NCI-H82 treated with DMSO at 0.1 percent for 48 hours (cell line): Measurements from ENCODE around the gene OPA3.
"Not testable (repeated sequence)": the region's sequence is repeated elsewhere in the genome, so short reads cannot be mapped to it uniquely, and the experiment has no call there.

ENCODE experiments used
- DNase-seq: peaks from one replicate; lab custom pipeline; 2025; ENCODE audit not compliant: unreplicated experiment; lab: John Stamatoyannopoulos, UW

The OPA3 gene

DNA sequence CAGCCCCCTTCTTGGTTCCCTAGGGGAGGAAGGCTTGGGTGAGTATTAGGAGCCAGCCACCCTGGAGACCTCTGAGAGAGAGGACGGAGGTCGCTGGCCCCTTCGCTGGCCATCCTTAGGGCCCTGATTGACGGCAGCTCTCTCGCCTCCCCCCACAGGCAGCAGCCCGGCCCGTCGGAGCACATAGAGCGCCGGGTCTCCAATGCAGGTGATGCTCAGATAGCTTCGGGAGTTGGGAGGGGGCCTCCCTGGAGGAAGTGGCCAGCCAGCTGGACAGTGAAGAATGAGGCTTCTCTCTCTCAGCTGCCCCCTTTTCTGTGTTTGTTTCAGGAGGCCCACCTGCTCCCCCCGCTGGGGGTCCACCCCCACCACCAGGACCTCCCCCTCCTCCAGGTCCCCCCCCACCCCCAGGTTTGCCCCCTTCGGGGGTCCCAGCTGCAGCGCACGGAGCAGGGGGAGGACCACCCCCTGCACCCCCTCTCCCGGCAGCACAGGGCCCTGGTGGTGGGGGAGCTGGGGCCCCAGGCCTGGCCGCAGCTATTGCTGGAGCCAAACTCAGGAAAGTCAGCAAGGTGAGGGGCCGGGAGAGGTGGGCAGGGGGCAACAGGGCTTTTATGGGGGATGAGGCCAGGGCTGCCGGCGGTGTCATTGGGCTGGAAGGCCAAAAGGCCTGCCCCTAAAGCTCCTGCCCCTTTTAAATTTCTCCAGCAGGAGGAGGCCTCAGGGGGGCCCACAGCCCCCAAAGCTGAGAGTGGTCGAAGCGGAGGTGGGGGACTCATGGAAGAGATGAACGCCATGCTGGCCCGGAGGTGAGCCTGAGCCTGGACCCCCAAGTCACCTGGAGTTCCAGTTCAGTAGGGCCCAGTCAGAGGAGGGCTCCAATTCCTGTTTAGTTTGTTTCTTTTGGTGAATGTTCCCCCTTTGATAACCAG, 62.3 kb downstream of the OPA3 start:
- no peak for DNase-seq

DNA sequence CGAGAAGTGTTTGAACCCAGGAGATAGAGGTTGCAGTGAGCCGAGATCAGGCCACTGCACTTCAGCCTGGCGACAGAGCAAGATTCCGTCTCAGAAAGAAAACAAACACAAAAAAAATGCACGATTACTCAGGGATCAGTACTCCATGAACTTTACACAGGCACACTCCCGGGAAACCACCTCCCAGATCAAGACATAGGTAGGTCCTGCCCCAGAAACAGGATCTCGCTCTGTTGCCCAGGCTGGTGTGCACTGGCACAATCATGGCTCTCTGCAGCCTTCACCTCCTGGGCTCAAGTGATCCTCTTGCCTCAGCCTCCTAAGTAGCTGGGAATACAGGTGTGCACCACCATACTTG, 66.2 kb downstream of the OPA3 start:
- DNase-seq, result no peak

DNA sequence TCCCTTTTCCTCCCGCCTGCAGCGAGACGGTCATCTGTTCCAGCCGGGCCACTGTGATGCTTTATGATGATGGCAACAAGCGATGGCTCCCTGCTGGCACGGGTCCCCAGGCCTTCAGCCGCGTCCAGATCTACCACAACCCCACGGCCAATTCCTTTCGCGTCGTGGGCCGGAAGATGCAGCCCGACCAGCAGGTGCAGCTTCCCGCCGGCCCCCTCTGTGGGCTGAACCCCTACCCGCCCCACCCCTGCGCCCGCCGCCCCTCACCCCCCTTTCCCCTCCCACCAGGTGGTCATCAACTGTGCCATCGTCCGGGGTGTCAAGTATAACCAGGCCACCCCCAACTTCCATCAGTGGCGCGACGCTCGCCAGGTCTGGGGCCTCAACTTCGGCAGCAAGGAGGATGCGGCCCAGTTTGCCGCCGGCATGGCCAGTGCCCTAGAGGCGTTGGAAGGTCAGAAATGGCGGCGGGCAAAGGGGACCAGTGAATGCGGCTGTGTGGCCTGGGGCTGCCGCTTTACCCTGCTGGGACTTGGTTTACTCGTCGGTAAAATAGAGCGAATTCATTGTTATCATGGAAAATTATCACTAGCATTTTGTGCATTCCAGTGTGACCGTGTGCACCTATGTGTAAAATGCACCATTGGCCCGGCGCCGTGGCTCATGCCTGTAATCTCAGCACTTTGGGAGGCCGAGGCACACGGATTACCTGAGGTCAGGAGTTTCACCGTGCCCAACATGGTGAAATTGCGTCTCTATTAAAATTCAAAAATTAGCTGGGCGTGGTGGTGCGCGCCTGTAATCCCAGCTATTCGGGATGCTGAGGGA, 66.7 kb downstream of the OPA3 start:
- DNase-seq, result no peak

DNA sequence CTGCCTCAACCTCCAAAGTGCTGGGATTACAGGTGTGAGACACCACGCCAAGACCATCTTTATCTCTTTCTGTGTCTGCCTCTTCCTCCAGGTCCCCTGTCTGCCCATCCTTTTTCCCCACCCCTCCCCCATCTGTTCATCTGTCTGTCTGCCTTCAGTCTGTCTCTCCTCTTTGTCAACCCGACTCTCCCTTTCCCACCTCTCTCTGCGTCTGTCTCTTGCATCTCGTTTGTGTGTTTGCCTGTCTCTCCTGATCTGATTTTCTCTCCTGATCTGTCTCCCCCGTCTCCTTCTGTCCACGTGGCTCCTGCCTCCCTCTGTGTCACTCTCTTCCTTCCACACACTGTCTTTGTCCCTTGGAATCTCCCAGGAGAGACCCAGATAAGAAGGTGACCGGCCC, 67.4 kb downstream of the OPA3 start:
- no peak for DNase-seq

DNA sequence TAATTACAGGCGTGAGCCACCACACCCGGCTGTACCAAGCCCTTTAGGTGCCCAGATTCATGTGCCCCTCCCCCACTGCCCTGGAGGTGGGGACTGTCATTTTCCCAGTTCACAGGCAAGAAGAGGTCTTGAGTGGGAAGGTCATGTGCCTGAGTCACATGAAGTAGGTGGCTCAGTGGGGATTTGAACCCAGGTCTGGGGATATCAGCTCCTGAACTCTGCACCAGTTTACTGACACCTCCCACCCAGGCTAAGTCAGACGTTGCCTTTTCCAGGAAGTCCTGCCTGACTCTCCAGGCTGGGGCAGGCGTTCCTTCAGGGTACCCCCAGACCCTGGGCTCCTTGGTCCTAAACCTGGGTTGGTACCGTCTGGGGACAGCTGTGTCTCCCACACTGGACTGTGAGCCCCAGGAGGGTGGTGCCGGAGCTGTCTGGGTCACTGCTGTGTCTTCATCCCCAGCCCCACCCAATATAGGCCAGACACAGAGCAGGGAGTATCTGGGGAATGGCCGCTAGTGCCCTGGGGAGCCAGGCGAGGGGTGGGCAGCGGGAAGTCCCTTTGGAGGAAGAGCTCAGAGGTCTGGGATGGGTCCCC, 68.7 kb downstream of the OPA3 start:
- DNase-seq, result no peak

DNA sequence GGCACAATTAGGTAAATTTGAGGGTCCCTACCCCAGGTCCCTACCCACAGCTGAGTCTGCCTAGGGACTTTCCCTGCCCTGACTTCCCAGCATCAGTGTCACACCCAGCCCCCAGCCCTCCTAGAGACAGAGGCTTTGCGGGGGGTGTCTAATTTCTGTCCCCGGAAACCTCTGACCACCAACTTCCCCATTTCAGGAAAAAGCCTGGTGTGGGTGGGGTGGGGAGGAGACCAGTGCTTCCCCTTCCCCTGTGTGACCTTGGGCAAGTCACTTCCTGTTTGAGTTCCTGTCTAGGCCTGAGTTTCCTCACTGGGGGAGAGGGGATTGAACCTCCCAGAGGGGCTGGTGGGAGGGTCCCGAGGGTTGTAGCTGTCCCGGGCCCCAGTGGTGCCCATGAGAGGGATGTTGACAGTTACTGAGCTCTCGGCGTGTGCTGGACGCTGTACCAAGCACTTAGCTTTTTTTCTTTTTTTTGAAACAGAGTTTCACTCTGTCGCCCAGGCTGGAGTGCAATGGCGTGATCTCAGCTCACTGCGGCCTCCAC, 69.4 kb downstream of the OPA3 start:
- DNase-seq, result no peak

DNA sequence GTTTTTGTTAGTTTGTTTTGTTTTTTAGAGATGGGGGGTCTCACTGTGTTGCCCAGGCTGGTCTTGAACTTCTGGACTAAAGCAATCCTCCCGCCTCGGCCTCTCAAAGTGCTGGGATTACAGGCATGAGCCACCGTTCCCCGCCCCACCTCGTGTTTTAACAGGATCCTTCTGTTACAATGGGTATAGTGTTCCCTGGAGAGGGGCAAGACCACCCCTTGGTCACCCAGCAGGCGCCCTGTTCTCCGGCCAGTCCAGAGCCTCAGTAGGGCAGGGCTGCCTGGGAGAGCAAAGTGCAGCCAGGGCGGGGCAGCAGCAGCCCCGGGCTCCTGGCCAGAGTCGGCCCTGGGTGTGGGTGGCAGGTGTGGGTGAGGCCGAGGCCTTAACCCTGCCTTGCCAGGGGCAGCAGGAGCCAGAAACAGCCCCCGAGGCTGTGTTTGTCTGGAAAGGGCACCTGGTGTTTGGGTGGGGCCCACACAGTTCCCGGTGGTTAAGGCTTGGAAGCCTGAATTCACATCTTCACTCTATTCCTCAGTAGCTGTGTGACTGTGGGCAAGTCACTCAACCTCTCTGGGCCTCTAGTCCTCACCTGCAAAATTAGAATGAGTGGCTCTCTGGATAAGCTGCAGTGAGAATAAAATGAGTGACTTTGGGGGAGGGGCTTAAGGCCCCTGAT, 70.1 kb downstream of the OPA3 start:
- no peak for DNase-seq

DNA sequence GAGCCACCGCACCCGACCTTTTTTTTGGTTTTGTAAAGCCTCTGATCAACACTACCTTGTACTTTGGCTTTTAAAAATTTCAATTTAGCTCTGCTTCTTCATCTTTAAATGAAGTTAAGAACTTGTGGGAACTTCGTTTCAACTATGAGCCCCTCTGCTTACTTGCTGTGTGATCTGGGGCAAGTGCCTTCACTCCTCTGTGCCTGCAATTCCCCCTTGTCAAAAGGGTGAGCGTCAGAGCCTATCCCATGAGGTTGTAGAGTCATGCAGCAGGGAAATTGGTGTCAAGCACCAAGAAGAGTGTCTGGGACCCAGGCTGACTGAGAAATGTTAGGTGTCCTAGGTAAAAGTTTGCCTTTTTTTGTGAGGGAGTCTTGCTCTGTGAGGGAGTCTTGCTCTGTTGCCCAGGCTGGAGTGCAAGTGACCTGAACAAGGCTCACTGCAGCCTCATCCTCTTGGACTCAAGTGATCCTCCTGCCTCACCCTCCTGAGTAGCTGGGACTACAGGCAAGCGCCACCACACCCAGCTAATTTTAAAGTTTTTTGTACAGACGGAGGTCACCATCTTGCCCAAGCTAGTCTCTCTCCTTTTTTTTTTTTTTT, 71.6 kb downstream of the OPA3 start:
- DNase-seq, result no peak

DNA sequence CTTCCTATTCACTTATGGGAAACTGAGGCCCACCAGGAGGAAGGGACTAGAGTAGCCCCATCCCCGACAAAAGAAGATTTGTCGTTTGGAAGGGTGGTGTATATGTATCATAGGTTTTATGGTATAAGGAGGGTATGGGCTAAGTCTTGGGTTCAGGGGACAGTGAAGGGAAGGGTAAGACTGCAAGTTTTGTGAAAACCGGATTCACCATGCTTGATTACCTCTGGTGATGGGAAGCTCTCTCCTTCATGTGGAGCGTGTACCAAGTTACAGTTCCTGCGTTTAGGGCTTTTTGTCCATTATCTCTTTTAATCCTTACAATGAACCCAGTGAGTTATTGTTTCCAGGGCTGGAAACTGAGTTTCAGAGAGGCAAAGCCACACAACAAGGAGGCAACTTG, 73.5 kb downstream of the OPA3 start:
- no peak for DNase-seq

DNA sequence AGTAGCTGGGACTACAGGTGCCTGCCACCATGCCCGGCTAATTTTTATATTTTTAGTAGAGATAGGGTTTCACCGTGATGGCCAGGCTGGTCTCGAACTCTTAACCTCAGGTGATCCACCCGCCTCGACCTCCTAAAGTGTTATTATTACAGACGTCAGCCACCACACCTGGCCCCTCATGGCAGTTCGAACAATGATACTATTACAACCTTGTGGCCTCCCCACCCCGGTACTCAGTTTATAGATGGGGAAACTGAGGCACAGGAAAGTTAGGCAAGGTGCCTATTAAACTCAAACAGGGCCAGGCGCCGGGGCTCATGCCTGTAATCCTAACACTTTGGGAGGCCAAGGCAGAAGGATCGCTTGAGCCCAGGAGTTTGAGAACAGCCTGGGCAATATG, 74.2 kb downstream of the OPA3 start:
- DNase-seq, result not testable (repeated sequence)

DNA sequence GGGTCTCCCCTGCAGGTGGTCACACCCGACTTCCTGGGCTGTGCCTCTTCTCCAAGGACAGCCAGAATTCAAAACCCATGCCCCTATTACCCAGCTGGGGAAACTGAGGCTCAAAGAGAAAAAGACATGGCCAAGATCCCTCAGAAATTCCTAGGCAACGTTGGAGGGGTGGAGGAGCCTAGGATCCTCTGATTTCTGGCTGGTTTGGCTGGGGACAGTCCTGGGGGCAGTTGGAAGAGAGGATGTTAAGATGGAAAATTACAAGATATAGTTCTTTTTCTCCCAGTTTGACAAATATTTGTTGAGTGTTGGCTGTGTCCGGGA, 74.9 kb downstream of the OPA3 start:
- DNase-seq, result no peak

DNA sequence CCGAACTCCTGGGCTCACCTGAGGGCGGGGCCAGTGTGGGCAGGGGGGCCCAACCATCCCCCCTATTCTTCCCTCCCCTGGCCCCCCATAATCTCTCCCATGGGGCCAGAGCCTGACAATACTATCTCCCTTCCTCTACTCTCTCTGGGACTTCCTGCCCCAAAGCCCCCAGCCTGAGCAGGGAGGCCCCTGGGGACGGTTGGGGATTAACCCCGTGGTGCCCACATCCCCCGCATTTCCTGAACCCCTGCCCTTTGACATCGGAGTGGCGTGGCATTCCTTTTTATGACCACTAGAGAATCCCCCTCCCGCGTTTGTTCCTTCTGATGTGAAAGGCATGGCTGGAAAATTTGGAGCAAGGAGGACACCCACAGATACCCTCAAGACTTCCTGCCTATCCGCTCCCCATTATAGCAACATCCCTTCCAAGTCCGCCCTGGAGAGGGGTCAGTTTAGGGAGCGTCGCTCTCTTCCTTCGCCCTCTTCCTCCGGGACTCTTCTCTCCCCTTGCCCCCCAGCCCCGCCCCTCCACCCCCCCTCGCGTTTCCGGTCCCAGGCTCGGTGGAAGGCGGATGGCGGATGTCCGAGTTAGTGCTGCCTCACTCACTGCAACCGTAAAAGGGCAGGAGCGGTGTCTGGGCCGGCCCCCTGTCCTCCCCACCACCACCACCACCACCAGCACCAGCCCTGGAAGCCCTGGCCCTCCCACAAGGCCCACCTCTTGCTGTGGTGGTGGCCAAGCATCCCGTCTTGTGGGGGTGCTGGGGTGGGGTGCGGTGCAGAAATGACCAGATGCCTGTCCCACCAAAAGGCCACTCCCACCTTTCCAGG, 75.5 kb downstream of the OPA3 start:
- no peak for DNase-seq

DNA sequence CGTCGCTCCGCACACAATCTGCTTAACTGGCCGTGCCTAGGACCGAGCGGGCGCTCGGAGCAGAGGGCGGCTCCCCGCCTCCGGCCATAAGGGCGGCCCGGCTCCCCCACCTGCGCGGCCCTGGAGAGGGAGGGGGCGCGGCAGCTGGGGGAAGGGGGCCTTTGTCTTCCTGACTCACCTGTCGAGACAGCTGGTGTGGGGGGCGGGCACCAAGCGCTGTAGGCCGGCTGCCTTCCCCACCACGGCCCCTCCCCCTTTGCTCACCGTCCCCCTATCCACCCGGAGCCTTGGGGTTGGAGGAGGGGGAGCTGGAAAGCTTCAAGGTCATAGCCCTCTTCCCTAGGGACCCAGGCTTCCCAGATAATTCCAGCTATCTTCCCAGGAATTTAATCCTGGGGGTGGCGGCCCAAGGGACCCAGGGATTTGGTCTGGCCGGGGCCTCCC, 76.2 kb downstream of the OPA3 start:
- DNase-seq, result peak; percentile 74

DNA sequence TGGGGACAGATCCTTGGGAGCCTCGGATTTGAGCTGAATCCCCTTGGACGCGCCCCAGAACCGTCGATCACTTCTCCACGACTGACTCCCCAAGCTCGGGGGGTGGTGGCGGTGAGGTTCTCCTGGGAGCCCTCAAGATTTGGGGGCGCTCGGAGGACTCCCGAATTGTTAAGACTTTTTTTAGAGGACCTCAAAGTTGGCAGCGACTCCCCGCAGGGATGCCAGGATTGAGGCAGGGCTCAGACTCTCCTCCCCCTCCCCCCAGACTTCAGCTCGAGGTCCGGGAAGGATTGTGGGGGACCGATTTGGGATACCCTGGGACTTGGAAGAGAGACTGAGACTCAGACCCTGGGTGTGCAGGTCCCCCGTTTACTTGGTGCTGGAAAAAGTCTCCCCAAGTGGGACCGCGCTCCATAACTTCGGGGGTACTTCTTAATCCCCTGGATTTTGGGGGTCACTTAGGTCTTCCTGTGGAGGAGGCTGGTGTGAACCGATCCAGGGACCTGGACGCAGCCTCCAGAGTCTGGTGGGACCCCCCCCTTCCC, 76.7 kb downstream of the OPA3 start:
- DNase-seq, result no peak

DNA sequence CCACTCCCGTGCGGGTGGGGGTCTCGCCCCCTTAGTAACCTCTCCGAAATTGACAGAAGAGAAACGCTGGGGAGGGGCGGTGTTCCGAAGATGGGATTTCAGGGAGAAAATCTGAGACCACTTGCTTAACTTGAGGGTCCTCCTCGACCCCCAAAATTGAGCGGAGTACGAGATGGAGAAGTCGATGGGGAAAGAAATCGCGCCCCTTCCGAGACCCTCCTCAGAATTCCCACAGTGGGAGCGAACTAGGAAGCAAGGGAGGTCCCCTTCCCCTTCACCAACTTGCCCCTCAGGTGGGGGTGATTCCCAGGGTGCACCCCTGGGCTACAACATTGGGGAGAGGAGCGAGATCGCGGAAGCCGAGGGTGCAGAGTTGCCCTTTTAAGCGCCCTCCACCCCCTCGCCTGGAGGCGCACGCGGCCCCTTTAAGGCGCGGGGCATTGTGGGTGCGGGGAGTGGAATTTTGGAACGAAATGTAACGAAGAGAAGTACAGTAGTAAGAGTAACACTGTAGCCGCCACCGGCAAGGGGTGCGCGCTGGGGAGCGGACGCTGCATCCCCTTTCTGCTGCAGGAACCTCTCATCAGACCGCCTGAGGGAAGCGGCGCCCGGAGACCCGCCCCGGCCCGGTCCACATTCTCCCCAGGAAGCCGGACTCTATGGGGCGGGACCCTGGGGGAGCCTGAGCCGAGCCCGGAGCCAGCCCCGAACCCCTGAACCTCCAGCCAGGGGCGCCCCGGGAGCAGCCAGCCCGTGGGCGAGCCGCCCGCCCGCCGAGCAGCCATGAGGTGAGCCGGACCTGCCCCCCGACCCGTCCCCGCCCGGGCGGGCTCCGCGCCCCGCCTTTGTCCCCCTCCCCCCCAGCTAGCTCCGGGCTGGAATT, 77.4 kb downstream of the OPA3 start, which contains the start of gene VASP:
TSS of gene VASP (plus strand) at position 491 of the 883 bp plus-strand sequence. CDS start at position 784, 293 bp downstream.
- DNase-seq, result peak; percentile 59

DNA sequence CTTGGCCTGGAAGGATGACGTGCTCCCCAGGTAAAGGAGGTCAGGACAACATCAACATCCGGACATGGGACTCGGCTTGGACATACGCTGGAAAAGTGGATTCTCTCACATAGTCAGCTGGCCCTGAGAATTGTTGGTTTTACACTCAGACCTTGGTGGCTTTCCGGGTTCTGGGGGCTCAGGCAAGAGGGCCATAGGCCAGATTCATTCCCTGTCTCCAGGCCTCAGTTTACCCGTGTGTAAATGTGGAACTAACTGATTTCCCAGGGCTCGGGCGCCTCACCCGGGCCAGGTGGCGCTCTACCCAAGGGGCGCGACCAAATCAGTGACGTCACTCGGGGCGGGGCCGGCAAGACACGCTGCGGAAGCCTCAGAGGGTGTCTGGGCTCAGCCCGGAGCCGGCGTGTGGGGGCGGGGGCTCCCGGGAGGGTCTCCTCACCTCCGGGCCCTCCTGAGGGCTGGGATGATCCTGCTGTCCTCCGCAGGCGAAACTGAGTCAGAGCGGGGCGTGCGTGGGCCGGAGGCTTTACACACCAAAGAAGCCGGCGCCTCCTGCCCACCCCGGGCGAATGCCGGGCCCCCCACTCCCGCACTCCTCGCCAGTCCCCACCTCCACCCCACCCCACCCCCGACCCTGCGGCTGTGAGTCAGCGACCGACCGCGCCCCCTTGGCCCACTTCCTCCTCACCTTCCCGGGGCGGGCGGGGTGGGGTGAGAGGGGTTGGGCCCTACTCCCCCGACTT, 78.2 kb downstream of the OPA3 start:
- DNase-seq, result peak; percentile 79

DNA sequence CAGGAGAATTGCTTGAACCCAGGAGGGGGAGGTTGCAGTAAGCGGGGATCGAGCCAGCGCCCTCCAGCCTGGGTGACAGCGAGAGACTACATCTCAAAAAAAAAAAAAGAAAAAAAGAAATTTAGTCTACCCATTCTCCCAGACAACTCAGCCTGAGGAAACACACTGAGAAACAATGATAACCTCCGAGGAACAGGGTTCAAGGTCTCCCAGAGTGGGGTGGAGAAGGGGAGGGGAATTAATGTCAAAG, 78.7 kb downstream of the OPA3 start:
- DNase-seq, result no peak
